GM12878 (cell line): Measurements from ENCODE around the gene VCP. TPM values are rescaled to one million over a fixed set of nuclear protein-coding genes. Genes with fewer than 3 reads are reported as not detected.

Experiments used
- ATAC-seq: fragments of 200-7000 bp; cut with Tn5 transposase; 3 replicates; pipeline ENCODE4 v1.9.1; 2020; ENCODE audit warnings: mild to moderate bottlenecking, moderate library complexity
- BruUV-seq: library from RNA; stranded (reverse); fragments of 400-500 nt; replicated peaks from 2 replicates; lab custom pipeline; 2021; lab: Mats Ljungman, UMichigan
- CTCF ChIA-PET: fragments of 300-600 bp; sonication (Branson Sonifier 250); formaldehyde crosslinking; extraction: SDS; loops from one replicate; lab custom pipeline; 2021; ENCODE audit warnings: inconsistent platforms; lab: Yijun Ruan, JAX
- POLR2A ChIA-PET: fragments of 350-600 bp; formaldehyde crosslinking; extraction: SDS; loops from one replicate; lab custom pipeline; 2021; ENCODE audit warnings: inconsistent platforms; lab: Charles Lee
- RAD21 ChIA-PET: fragments of 300-600 bp; sonication (Branson Sonifier 250); formaldehyde crosslinking; loops from one replicate; lab custom pipeline; 2023; ENCODE audit warnings: antibody characterized with exemption; ENCODE audit not compliant: unreplicated experiment; lab: Charles Lee
- SMC1A ChIA-PET: fragments of 300-600 bp; sonication (Branson Sonifier 250); formaldehyde crosslinking; loops from one replicate; lab custom pipeline; 2023; ENCODE audit not compliant: unreplicated experiment, uncharacterized antibody; lab: Charles Lee
- DNase-seq: peaks from one replicate; pipeline ENCODE4 v3.0.0-alpha.2; 2011; ENCODE audit warnings: low read depth, low spot score
- FAIRE-seq: peaks from 3 replicates; lab custom pipeline; 2011; peaks lifted over from hg19 to GRCh38; lab: Jason Lieb, UNC
- H2AFZ ChIP-seq: 2 replicates; pipeline ENCODE4 v1.6.0; 2011; ENCODE audit warnings: low read depth, low read length, control low read depth; ENCODE audit not compliant: control insufficient read depth
- H3K27ac ChIP-seq: 2 replicates; pipeline ENCODE4 v1.5.1; 2011; ENCODE audit warnings: control low read depth; ENCODE audit not compliant: control insufficient read depth, insufficient read depth
- H3K27me3 ChIP-seq, 2 experiments: replicated peaks in 1 of 2; 2 replicates each; pipeline versions ENCODE4 v1.6.0 to v1.6.1; 2011; ENCODE audit warnings: low read length in 1 of 2; ENCODE audit not compliant: control insufficient read depth in 2 of 2, insufficient read depth in 2 of 2
- H3K36me3 ChIP-seq, 2 experiments: 2 replicates each; pipeline ENCODE4 v1.5.1; 2011; ENCODE audit warnings: low read length in 1 of 2; ENCODE audit not compliant: control insufficient read depth in 2 of 2, insufficient read depth in 2 of 2
- H3K4me1 ChIP-seq: 2 replicates; pipeline ENCODE4 v1.6.1; 2011; ENCODE audit warnings: mild to moderate bottlenecking, low read length, moderate library complexity, mixed read lengths; ENCODE audit not compliant: control insufficient read depth, insufficient read depth
- H3K4me2 ChIP-seq: 2 replicates; pipeline ENCODE4 v1.6.0; 2011; ENCODE audit warnings: control low read depth; ENCODE audit not compliant: control insufficient read depth, insufficient read depth
- H3K4me3 ChIP-seq: fragments of 200-600 bp; sonication (generic); 2 replicates; pipeline ENCODE4 v1.5.1; 2016
- H3K79me2 ChIP-seq: 2 replicates; pipeline ENCODE4 v1.6.0; 2011; ENCODE audit warnings: low read length; ENCODE audit not compliant: control insufficient read depth, insufficient read depth
- H3K9ac ChIP-seq: 2 replicates; pipeline ENCODE4 v1.8.0; 2011; ENCODE audit warnings: low read length, control low read depth, mixed read lengths; ENCODE audit not compliant: control insufficient read depth, insufficient read depth
- H3K9me3 ChIP-seq: replicated peaks from 3 replicates; pipeline ENCODE4 v1.5.1; 2011; ENCODE audit warnings: mild to moderate bottlenecking, low read length; ENCODE audit not compliant: control insufficient read depth, insufficient read depth
- H4K20me1 ChIP-seq: 2 replicates; pipeline ENCODE4 v1.6.0; 2011; ENCODE audit not compliant: control insufficient read depth, insufficient read depth
- ATF7 ChIP-seq: fragments of 450-650 bp; IDR thresholded peaks from 2 replicates; pipeline ENCODE4 v1.6.1; 2016; ENCODE audit warnings: low read depth, mild to moderate bottlenecking
- NKRF ChIP-seq: fragments of 450-650 bp; conservative IDR thresholded peaks from 2 replicates; pipeline ENCODE4 v1.6.1; 2017; ENCODE audit warnings: mild to moderate bottlenecking, moderate library complexity
- SRF ChIP-seq, 2 experiments: IDR thresholded peaks; 2 replicates each; pipeline ENCODE4 v1.6.1; 2011; ENCODE audit warnings: low read depth in 2 of 2, low read length in 2 of 2, mild to moderate bottlenecking in 1 of 2, moderate library complexity in 1 of 2
- WGBS: methylation state at CpG from one replicate; pipeline ENCODE4 v1.1.6; 2016; ENCODE audit warnings: low lambda C conversion rate; ENCODE audit not compliant: insufficient replicate concordance, insufficient coverage; ENCODE audit errors: missing lambda C conversion rate; 5-methylcytosine and 5-hydroxymethylcytosine counted together
- in situ Hi-C: fragments of 300-500 bp; cut with MboI; formaldehyde crosslinking; loops from 9 replicates; pipeline ENCODE4 v1.14.3; 2018; ENCODE audit warnings: mixed read lengths
- intact Hi-C: fragments of 100-400 bp; cut with micrococcal nuclease; formaldehyde crosslinking; loops from one replicate; pipeline ENCODE4 v1.14.2; 2022; ENCODE audit not compliant: unreplicated experiment
- polyA plus RNA-seq, 11 experiments: library from polyadenylated mRNA; depleted of rRNA in 4 of 11; unstranded in 6 of 11; stranded (reverse) in 5 of 11; fragments of >200 nt; fragmentation: Nextera tagmentation in 4 of 11; fragmentation: Illumina TruSeq in 1 of 11; extraction: Ambion mirVana in 4 of 11; extraction: Trizol in 1 of 11; gene quantifications; 1 replicate in 1 of 11; 2 replicates in 10 of 11; pipeline versions ENCODE4 v1.2.1 to v1.2.3, GENCODE V29; 2011 to 2016; ENCODE audit warnings: inconsistent platforms in 2 of 11, missing spikeins in 2 of 11, low read depth in 1 of 11
- total RNA-seq, 4 experiments: library from RNA; depleted of rRNA in 3 of 4; stranded (reverse); fragments of >200 nt in 3 of 4; fragmentation: Illumina TruSeq in 1 of 4; extraction: Trizol in 1 of 4; gene quantifications; 2 replicates each; pipeline versions ENCODE4 v1.2.1 to v1.2.3, GENCODE V29; 2013 to 2021

Gene VCP
- total and polyA plus RNA-seq, 10 of the 15 experiments (the other 5 are each of a cell fraction or from before 2014, with no cell fraction given): 7.4 to 327 (median 244) TPM

- ChIA-PET POLR2A (no interaction called here), CTCF (interaction anchor here (1.8 kb wide), 1 partner anchor 12 kb away, joined by 7 read pairs; the partner anchor contains the start of gene PIGO)
- no peak overlapping the region for H3K4me2 ChIP-seq
These were observed 36.6 kb upstream of the VCP start for GRCh38 chr9:35108946-35109575.

More at GRCh38 chr9:35108946-35109575, 36.6 kb upstream of the VCP start:
- no peak overlapping the region for H3K9ac ChIP-seq
- TF ChIP-seq ATF7 (no peak), NKRF (no peak), SRF (IDR thresholded peaks at IDR 0.05; ENCODE audit: low read depth in 2 of 2, low read length in 2 of 2) (no peak)
- peaks cover 2% of the 10 kb centered on the region in 2 experiments; a peak in 3 of 4 replicates for H3K36me3 ChIP-seq
- H3K79me2 ChIP-seq: no peaks in the 10 kb centered on the region
- H4K20me1 ChIP-seq: no peaks in the 10 kb centered on the region
- H3K4me3 ChIP-seq: no peak overlapping the region
- DNase-seq: no peak
- no TSS peak for BruUV-seq
- ChIA-PET SMC1A (interaction anchor here (1.3 kb wide), 1 partner anchor 12 kb away, joined by 3 read pairs; the partner anchor contains the start of gene PIGO), RAD21 (no interaction called here)
- intact Hi-C loops (no loop called here), in situ Hi-C loops (loop anchor here (10.0 kb wide), 2 partner anchors 626 to 706 kb away; partner anchors contain the start of genes CREB3, HINT2, SPAG8 and TLN1)
- ATAC-seq: no peak
- FAIRE-seq: no peak
- WGBS: 51% methylated on average over 8 of the region's 8 CpGs
- no peak overlapping the region for H2AFZ ChIP-seq
- no peaks in the 10 kb centered on the region for H3K27me3 ChIP-seq
- H3K4me1 ChIP-seq: peaks cover 13% of the 10 kb centered on the region
- H3K27ac ChIP-seq: no peak overlapping the region
- H3K9me3 ChIP-seq: no peaks in the 10 kb centered on the region
